HG03108 (cell line): ENCODE measurements around the gene PTPRR.

Experiments
- ATAC-seq: cut with Tn5 transposase; IDR thresholded peaks from one replicate; pipeline ENCODE4 v1.9.1; 2021; ENCODE audit warnings: moderate library complexity; ENCODE audit not compliant: unreplicated experiment

The PTPRR gene

GRCh38 chr12:70709022-70709421, 211.5 kb downstream of the PTPRR start:
- ATAC-seq = no peak

- no peak for ATAC-seq
Measured at GRCh38 chr12:70706611-70707010, 213.9 kb downstream of the PTPRR start.

GRCh38 chr12:70698345-70698744, 222.2 kb downstream of the PTPRR start:
- no peak for ATAC-seq

- no peak for ATAC-seq
Measured at GRCh38 chr12:70695361-70696023, 225.0 kb downstream of the PTPRR start.

- no peak for ATAC-seq
Measured at GRCh38 chr12:70692681-70693288, 227.8 kb downstream of the PTPRR start.

GRCh38 chr12:70691018-70691672, 229.4 kb downstream of the PTPRR start:
- ATAC-seq = no peak

GRCh38 chr12:70686907-70687306, 233.6 kb downstream of the PTPRR start:
- ATAC-seq = no peak

- ATAC-seq = no peak
Measured at GRCh38 chr12:70686299-70686698, 234.2 kb downstream of the PTPRR start.

GRCh38 chr12:70683976-70684375, 236.6 kb downstream of the PTPRR start:
- no peak for ATAC-seq

- no peak for ATAC-seq
Measured at GRCh38 chr12:70671698-70672097, 248.8 kb downstream of the PTPRR start.

- ATAC-seq = no peak
Measured at GRCh38 chr12:70670948-70671347, 249.6 kb downstream of the PTPRR start.

- ATAC-seq = no peak
Measured at GRCh38 chr12:70667253-70667652, 253.3 kb downstream of the PTPRR start.

- ATAC-seq = no peak
Measured at GRCh38 chr12:70666364-70666763, 254.2 kb downstream of the PTPRR start.

- ATAC-seq = no peak
Measured at GRCh38 chr12:70664465-70664881, 256.1 kb downstream of the PTPRR start.

- ATAC-seq = no peak
Measured at GRCh38 chr12:70663838-70664237, 256.7 kb downstream of the PTPRR start.

- ATAC-seq = no peak
Measured at GRCh38 chr12:70661466-70662161, 258.9 kb downstream of the PTPRR start.

- no peak for ATAC-seq
Measured at GRCh38 chr12:70660620-70661219, 259.8 kb downstream of the PTPRR start.

GRCh38 chr12:70660002-70660604, 260.4 kb downstream of the PTPRR start:
- ATAC-seq = no peak

GRCh38 chr12:70659077-70659606, 261.4 kb downstream of the PTPRR start:
- ATAC-seq = no peak

GRCh38 chr12:70657616-70658286, 262.8 kb downstream of the PTPRR start:
- no peak for ATAC-seq
